Hematopoietic multipotent progenitor cell treated with erythropoietin and hydrocortisone succinate and interleukin-3 and kit ligand, for 8 days (in vitro differentiated cells): Measurements from ENCODE around the gene OR51B2.
"Not testable (repeated sequence)": the region's sequence is repeated elsewhere in the genome, so short reads cannot be mapped to it uniquely, and the experiment has no call there.

Source experiments
- DNase-seq: peaks from one replicate; pipeline ENCODE4 v3.0.0-alpha.2; 2015

Gene OR51B2

DNA sequence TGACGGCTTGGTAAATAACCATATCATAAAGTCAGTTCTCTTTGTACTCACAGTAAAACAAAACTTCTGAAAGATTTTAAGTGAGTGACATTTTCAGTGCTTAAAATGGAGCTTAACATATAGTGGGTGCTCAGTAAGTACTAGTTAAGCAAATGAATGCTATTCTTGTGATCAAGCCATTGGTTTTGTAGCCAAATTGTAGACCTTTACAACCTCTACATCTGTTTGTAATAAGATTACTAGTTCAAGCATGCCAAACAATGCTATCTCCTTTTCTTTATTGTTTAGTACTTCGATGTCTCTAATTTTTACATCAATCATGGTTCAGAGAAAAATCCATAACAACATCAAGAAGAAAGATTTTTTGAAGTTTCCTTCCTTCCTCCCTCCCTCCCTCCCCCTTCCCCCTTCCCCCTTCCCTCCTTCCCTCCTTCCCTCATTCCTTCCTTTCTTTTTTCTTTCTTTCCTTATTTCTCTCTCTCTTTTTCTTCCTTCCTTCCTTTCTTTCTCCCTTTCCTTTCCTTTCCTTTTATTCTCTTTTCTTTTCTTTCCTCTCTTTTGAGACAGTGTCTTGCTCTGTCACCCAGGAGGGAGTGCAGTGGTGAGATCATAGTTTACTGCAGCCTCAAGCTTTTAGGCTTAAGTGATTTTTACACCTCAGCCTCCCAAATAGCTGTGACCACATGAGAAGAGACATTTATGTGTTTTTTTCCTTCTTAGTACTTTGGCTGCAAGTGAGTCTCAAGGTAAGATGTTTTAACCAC, 16.7 kb downstream of the OR51B2 start:
- no peak for DNase-seq

DNA sequence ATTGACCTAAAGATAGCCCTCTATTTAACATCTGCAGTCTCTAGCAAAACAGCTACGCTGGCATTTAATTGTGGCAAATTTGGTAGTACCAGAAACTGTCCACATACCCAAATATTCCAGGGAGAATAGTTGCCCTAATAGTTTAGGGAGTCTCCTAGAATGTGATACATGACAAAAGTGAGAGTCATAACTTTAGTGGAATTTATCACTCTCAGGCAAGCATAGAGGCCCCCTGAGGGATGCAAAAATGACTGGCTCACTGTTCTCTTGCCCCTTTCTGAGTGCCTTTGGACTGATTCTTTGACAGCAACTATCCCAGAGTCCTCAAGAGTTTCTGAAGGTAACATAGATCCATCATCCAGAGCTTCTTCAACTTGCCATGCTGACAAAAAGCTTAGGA, 20.1 kb downstream of the OR51B2 start:
- no peak for DNase-seq

GRCh38 chr11:5303626-5304025, 20.5 kb downstream of the OR51B2 start:
- peak; percentile 98 for DNase-seq

GRCh38 chr11:5301846-5302245, 22.3 kb downstream of the OR51B2 start, which contains the start of gene OR51B4:
Gene OR51B4 (minus strand): TSS chr11:5301946. CDS start chr11:5301946, 0 bp downstream.
- DNase-seq, result no peak

DNA sequence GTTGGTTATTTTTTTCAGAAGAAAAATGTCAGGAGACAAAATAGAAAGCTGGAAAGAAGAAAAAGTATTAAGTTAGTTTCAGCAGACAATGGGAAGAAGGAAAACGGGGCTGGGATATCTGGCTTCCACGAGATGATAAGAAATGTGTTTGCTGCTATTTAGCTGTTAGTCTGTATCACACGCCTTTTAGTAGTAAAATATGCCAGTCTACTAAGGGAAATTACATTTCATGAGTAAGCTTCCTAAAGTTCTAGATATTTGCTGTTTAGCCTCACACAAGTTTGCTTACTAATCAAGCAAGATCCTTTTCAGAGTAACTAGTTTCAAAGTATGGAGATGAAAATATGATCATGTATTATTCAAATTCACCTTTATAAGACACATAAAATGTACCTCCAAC, 23.8 kb downstream of the OR51B2 start:
- DNase-seq, result peak; percentile 22

- DNase-seq, result peak; percentile 33
These were observed 25.6 kb downstream of the OR51B2 start for GRCh38 chr11:5298451-5298850.

DNA sequence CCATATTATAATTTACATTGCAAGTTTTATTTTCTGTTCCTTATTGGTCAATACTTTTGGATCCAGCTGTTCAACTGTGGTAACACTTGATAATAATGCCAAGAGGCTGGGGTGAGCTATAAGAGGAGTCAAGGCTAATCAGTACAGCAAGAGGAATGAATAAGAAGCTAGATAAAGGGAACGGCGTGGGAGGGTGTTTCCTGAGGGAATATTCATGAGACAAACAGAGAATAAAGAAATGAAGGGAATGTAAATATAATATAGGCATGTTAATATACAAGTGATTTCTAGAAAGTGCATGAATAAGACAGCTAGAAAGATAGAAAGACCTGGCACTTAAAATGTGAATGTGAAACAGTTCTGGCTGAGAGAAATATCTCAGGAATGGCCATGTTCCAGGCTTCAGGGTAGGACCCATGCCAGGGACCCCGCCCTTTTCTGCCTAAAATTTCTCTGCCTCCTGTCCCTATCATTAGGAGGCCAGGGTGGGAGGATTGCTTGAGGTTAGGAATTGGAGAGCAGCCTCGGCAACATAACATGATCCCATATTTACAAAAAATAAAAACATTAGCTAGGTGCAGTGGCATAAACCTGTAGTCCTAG, 26.3 kb downstream of the OR51B2 start:
- DNase-seq, result peak; percentile 84

GRCh38 chr11:5294342-5294995, 29.6 kb downstream of the OR51B2 start:
- not testable (repeated sequence) for DNase-seq

- no peak for DNase-seq
These were observed 31.1 kb downstream of the OR51B2 start for GRCh38 chr11:5293028-5293427.

- DNase-seq, result peak; percentile 92
These were observed 32.8 kb downstream of the OR51B2 start for GRCh38 chr11:5291207-5291838.

DNA sequence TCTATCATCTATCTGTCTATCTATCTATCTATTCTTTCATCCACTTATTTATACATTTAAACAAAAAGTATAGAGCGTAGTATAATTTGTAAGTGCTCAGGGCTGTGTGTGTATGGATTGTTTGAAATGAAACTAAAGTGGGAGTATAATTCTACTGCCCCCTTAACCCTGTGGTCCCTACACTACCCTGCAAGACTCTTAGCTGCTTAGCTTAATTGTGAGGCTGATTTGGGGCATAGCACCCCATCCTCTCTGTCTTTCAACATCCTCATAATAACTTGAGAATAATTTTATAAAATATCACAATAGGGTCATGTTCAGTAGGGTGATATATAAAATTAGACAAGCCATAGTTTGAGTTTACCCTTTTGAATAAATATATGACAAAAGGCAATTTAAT, 34.0 kb downstream of the OR51B2 start:
- DNase-seq, result peak; percentile 58

GRCh38 chr11:5289696-5290095, 34.4 kb downstream of the OR51B2 start:
- peak; percentile 27 for DNase-seq

DNA sequence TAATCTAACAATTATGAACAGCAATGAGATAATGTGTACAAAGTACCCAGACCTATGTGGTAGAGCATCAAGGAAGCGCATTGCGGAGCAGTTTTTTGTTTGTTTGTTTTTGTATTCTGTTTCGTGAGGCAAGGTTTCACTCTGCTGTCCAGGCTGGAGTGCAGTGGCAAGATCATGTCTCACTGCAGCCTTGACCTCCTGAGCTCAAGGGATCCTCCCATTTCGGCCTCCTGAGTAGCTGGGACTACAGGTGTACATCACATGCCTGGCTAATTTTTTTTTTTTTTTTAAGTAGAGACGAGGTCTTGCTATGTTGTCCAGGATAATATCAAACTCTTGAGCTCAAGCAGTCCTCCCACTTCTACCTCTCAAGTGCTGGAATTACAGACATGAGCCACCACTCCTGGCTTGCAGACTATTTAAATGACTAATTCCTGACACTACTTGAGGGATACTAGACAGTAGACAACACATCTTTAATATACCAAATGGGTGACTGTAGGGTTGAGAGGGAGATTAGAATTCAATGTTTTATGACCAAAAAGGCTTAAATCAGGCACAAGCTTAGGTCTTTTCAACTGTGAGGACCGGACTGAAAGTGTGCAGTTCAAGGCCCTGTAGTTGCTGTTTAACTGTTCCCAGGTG, 35.1 kb downstream of the OR51B2 start:
- DNase-seq, result peak; percentile 57

GRCh38 chr11:5288108-5288905, 35.8 kb downstream of the OR51B2 start:
- DNase-seq, result peak; percentile 99

- no peak for DNase-seq
These were observed 37.2 kb downstream of the OR51B2 start for GRCh38 chr11:5286901-5287300.

DNA sequence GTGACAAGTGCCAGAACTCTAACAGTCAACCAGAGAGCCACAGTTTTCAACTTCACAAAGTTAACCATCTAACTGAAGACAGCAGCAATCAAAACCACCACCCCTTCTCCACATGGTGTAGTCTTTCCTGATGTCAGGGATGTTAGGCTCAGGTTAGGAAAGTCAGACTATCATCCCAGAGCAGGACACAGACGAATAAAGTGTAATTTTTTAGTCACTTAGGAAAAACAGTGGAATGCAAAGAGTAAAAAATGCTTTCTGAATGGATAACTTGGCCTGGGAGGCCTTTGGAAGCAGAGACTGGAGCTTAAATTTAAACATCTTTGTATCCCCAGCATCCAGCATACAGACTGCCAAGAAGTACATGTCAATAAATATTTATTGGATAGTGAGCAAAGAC, 37.7 kb downstream of the OR51B2 start:
- DNase-seq, result no peak

DNA sequence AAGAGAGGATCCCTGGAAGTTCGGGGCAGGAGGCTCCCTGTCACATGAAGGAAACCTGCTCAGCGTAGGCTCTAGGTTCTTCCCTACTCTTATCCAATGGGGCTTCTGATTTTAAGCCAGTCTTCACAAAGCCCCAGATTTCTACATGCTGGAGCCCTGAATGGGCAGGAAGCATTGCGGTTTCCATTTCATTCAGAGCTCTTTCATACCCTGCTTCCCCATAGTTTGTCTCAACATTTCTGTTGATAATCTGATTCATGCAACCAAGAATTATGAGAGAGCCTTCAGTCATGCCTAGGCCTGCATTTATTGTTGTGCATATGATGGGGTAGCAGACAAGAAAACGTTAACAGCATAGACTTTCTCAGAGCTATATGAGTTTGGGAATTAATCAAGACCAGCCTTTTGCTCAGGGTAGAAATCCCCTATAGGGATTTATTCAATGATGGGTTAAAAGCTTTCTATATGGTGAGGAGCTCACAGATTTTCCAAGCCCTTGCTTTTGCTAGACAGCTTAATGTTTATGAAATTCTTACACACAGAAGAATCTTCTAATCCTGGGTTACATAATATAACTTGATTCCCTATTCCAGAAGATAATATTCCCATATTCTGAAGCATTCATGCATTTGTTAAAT, 38.3 kb downstream of the OR51B2 start:
- DNase-seq, result peak; percentile 30

DNA sequence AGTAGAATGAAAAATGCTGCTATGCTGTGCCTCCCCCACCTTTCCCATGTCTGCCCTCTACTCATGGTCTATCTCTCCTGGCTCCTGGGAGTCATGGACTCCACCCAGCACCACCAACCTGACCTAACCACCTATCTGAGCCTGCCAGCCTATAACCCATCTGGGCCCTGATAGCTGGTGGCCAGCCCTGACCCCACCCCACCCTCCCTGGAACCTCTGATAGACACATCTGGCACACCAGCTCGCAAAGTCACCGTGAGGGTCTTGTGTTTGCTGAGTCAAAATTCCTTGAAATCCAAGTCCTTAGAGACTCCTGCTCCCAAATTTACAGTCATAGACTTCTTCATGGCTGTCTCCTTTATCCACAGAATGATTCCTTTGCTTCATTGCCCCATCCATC, 39.5 kb downstream of the OR51B2 start:
- DNase-seq, result peak; percentile 99

DNA sequence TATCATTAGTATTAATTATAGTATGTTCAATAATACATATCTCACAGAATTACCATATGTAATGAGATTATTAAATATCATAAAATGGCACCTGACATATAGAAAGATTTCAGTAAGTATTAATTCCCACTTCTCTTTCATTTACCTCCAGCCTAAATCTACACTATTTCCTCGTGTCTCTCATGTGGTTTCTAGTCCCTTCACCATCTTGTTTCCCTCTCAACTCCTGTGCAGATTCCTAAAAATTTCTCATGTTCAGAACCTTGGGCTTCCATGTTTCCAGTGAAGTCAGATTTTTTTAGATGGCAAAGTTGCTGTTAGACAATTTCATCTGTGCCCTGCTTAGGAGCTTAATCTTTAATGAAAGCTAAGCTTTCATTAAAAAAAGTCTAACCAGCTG, 40.2 kb downstream of the OR51B2 start:
- peak; percentile 52 for DNase-seq

GRCh38 chr11:5283086-5283485, 41.0 kb downstream of the OR51B2 start:
- DNase-seq, result peak; percentile 37

- no peak for DNase-seq
These were observed 41.5 kb downstream of the OR51B2 start for GRCh38 chr11:5282628-5283027.

DNA sequence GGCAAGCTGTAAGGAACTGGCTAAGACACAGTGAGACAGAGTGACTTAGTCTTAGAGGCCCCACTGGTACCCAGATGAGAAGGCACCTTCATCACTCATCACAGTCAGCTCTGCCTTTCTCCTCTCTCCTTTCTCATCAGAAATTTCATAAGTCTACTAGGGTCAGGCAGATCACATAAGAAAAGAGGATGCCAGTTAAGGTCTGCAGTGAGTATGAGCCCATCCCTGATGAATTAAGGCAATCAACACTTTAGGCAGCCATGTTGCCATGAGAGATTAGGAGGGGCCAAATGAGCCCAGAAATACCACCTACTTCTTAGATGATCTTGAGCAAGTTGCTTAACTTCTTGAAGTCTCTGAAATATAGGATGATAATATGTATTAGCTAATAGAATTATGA, 42.5 kb downstream of the OR51B2 start:
- peak; percentile 51 for DNase-seq
